ES-I3 (cell line): ENCODE data around the gene ADAMTS16.
A peak's percentile ranks its signal among the peaks of the same experiment; 100 is the strongest.
"Not testable (repeated sequence)": the region's sequence is repeated elsewhere in the genome, so short reads cannot be mapped to it uniquely, and the experiment has no call there.

ENCODE experiments used
- H3K36me3 ChIP-seq: 2 replicates; pipeline ENCODE4 v1.6.1; 2013; ENCODE audit warnings: mild to moderate bottlenecking, low read length, control low read depth, moderate library complexity; ENCODE audit not compliant: insufficient read depth
- H3K4me1 ChIP-seq: 2 replicates; pipeline ENCODE4 v1.6.1; 2013; ENCODE audit warnings: mild to moderate bottlenecking, control low read depth, low read length; ENCODE audit not compliant: insufficient read depth
- H3K9ac ChIP-seq: 2 replicates; pipeline ENCODE4 v1.6.1; 2013; ENCODE audit warnings: low read depth, mild to moderate bottlenecking, low read length, moderate library complexity
- H3K9me3 ChIP-seq: 2 replicates; pipeline ENCODE4 v1.6.1; 2013; ENCODE audit warnings: mild to moderate bottlenecking, low read length, moderate library complexity; ENCODE audit not compliant: control insufficient read depth, insufficient read depth

ADAMTS16 gene

DNA sequence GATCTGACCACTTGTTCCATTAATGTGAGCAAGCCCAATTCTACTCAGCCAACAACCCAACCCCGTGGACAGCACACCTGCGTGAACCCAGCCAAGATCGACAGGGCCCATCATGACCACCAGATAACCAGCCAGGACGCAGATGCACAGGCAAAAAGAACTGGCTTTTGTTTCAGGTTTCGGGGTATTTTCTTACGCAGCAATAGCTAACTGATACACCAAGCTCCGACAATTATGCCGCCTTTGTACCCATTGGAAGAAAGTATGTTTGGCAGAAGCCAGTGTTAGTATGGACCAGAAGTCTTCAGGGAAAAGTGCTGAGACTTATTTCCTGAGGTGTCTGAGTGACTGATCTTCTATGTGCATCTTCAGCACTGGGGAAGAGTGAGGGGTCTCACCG is 6.0 kb upstream of the ADAMTS16 start:
- Histone ChIP-seq H3K9me3 (peaks cover 4% of the 10 kb centered on the region; the same call in 1 of the 2 replicates), H3K36me3 (no peaks in the 10 kb centered on the region; the same call in 1 of the 2 replicates), H3K4me1 (peaks cover 3% of the 10 kb centered on the region; the same call in 1 of the 2 replicates), H3K9ac (no peak overlapping the region)

DNA sequence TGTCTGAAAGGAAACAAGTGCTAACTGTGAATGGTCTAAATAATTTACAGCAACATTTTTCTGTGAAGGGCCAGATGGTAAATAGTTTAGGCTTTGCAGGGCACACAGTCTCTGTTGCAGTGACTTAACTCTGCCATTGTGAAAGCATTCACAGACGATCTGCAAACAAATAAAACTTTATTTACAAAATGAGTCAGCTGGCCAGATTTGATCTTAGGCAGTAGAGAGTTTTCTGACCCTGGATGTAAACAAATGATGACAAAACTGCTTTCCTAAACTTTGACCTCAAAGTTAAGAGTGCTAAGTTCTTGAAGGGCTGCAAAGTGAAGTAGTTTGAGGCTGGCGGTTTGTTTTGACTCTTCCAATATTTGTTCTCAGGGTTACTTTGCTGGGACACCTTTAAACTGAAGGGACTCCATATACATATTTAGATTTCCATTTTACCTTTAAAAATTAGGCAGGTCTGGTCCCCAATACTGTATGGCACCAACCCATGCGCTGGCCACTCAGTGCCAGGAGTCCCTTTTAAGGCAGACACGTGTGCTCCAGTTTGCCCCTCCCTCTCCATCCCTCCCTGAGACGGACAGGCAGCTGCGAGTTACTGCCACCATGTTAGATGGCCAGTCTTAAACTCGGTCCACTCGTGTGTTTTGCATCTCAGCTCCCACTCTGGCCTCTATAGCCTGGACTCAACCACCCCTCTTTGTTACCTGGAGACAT is 4.0 kb upstream of the ADAMTS16 start:
- H3K9me3 ChIP-seq = peaks cover 4% of the 10 kb centered on the region; the same call in 1 of the 2 replicates
- H3K9ac ChIP-seq = no peak overlapping the region
- peaks cover 3% of the 10 kb centered on the region; the same call in 1 of the 2 replicates for H3K4me1 ChIP-seq
- H3K36me3 ChIP-seq = no peaks in the 10 kb centered on the region; the same call in 1 of the 2 replicates

DNA sequence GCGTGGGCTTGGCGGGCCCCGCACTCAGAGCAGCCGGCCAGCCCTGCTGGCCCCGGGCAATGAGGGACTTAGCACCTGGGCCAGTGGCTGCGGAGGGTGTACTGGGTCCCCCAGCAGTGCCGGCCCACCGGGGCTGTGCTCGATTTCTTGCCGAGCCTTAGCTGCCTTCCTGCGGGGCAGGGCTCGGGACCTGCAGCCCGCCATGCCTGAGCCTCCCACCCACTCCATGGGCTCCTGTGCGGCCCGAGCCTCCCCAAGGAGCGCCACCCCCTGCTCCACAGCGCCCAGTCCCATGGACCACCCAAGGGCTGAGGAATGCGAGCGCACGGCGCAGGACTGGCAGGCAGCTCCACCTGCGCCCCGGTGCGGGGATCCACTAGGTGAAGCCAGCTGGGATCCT is 2.3 kb upstream of the ADAMTS16 start:
- not testable (repeated sequence) for H3K4me1 ChIP-seq, H3K36me3 ChIP-seq, H3K9me3 ChIP-seq, H3K9ac ChIP-seq

- no peaks in the 10 kb centered on the region; the same call in 1 of the 2 replicates for H3K36me3 ChIP-seq
- H3K9me3 ChIP-seq = no peaks in the 10 kb centered on the region
- peaks cover 6% of the 10 kb centered on the region; the same call in 1 of the 2 replicates for H3K4me1 ChIP-seq
- peak overlapping the region; percentile 85 for H3K9ac ChIP-seq
Measured at GRCh38 chr5:5139336-5139776, 774 bp upstream of the ADAMTS16 start.

GRCh38 chr5:5140479-5141338 is 579 bp downstream of the ADAMTS16 start:
- Histone ChIP-seq H3K9me3 (no peaks in the 10 kb centered on the region), H3K36me3 (no peaks in the 10 kb centered on the region), H3K9ac (peak overlapping the region; percentile 81), H3K4me1 (peaks cover 6% of the 10 kb centered on the region; the same call in 1 of the 2 replicates)

DNA sequence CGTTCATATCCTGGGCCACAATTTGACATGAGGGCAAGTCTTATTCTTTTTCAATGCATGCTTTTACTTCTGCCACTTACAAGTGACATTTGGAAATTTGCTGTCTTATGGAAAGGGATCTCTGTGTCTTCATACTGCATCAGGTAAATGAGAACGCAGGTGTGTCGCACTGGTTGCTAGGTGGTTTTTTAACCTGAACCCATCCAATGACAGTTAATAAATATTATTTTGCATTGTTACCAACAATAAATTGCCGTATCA is 1.1 kb downstream of the ADAMTS16 start:
- Histone ChIP-seq H3K36me3 (0 out of 2 replicates have a peak, but pooled peaks cover under 1% of the 10 kb centered on the region), H3K4me1 (peaks cover 5% of the 10 kb centered on the region; the same call in 1 of the 2 replicates), H3K9ac (peak overlapping the region; percentile 81; the same call in 1 of the 2 replicates), H3K9me3 (no peaks in the 10 kb centered on the region)

- no peak overlapping the region for H3K9ac ChIP-seq
- 0 out of 2 replicates have a peak, but pooled peaks cover 4% of the 10 kb centered on the region for H3K36me3 ChIP-seq
- H3K4me1 ChIP-seq = peaks cover 3% of the 10 kb centered on the region; the same call in 1 of the 2 replicates
- H3K9me3 ChIP-seq = no peaks in the 10 kb centered on the region
Measured at GRCh38 chr5:5141625-5142525, 1.7 kb downstream of the ADAMTS16 start.

- Histone ChIP-seq H3K9ac (no peak overlapping the region), H3K36me3 (peaks cover 7% of the 10 kb centered on the region; the same call in 1 of the 2 replicates), H3K9me3 (peaks cover 3% of the 10 kb centered on the region; the same call in 1 of the 2 replicates), H3K4me1 (peaks cover 3% of the 10 kb centered on the region; the same call in 1 of the 2 replicates)
Measured at GRCh38 chr5:5144441-5144840, 4.3 kb downstream of the ADAMTS16 start.

- H3K4me1 ChIP-seq = peaks cover 3% of the 10 kb centered on the region; the same call in 1 of the 2 replicates
- peaks cover 7% of the 10 kb centered on the region; the same call in 1 of the 2 replicates for H3K36me3 ChIP-seq
- H3K9ac ChIP-seq = no peak overlapping the region
- H3K9me3 ChIP-seq = peaks cover 8% of the 10 kb centered on the region
Measured at GRCh38 chr5:5145651-5146529, 5.8 kb downstream of the ADAMTS16 start.

DNA sequence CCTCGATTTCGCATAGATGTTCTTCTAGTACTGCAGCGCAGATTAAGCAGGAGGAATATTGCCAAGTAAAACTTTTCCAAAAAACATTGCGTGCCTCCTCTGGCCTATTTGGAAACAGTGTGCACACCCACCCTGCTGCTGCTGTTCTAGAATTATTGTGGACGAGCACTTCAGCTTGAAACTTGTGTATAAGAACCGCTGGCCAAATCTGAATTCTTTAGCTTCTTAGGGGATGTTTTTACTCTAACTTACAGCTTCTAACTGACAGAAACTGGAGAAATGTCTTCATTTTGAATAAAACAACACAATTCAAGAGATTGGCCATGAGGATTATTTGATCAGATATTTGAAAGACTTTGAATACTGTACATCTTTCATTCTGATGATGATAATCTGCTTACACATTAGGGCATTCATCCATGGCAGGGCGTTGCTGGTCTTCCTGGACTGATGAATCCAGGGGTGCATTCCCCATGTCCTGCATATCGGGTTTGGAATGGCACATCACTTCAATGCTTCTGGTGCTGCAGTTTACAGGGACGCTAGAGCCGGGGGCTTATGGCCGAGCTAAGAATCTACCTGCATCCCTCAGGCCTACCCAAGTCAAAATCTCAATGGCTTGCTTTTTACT is 6.5 kb downstream of the ADAMTS16 start:
- H3K36me3 ChIP-seq = peaks cover 7% of the 10 kb centered on the region; the same call in 1 of the 2 replicates
- H3K9me3 ChIP-seq = peaks cover 8% of the 10 kb centered on the region
- no peak overlapping the region for H3K9ac ChIP-seq
- peaks cover 3% of the 10 kb centered on the region; the same call in 1 of the 2 replicates for H3K4me1 ChIP-seq

GRCh38 chr5:5149154-5149553 is 9.0 kb downstream of the ADAMTS16 start:
- H3K4me1 ChIP-seq = no peaks in the 10 kb centered on the region
- H3K36me3 ChIP-seq = peaks cover 10% of the 10 kb centered on the region; the same call in 1 of the 2 replicates
- no peak overlapping the region for H3K9ac ChIP-seq
- H3K9me3 ChIP-seq = peaks cover 8% of the 10 kb centered on the region

GRCh38 chr5:5150667-5151066 is 10.5 kb downstream of the ADAMTS16 start:
- Histone ChIP-seq H3K36me3 (peaks cover 10% of the 10 kb centered on the region; the same call in 1 of the 2 replicates), H3K9me3 (peaks cover 8% of the 10 kb centered on the region), H3K9ac (no peak overlapping the region), H3K4me1 (peaks cover 8% of the 10 kb centered on the region; the same call in 1 of the 2 replicates)
